K562 (cell line): Measurements from ENCODE around the gene RNF168. TPM values are rescaled to one million over a fixed set of nuclear protein-coding genes. Genes with fewer than 3 reads are reported as not detected.
A peak's percentile ranks its signal among the peaks of the same experiment; 100 is the strongest.

Experiments used
- ATF7 ChIP-seq: fragments of 450-650 bp; IDR thresholded peaks from 2 replicates; pipeline ENCODE4 v1.7.1; 2014; ENCODE audit warnings: mild to moderate bottlenecking, moderate library complexity
- BRD4 ChIP-seq: fragments of 200-600 bp; sonication (generic); IDR thresholded peaks from 2 replicates; pipeline ENCODE4 v1.6.1; 2017; ENCODE audit warnings: inconsistent platforms
- ESRRB ChIP-seq: fragments of 250-450 bp; sonication (Bioruptor Pico); IDR thresholded peaks from 2 replicates; pipeline ENCODE4 v1.5.0; 2020; ENCODE audit warnings: mild to moderate bottlenecking, moderate library complexity, borderline replicate concordance
- ETV1 ChIP-seq: fragments of 450-650 bp; conservative IDR thresholded peaks from 2 replicates; pipeline ENCODE4 v1.6.1; 2016; ENCODE audit warnings: missing genetic modification characterization, control low read depth, low read depth, missing compliant biosample characterization
- FOXA1 ChIP-seq: fragments of 450-650 bp; IDR thresholded peaks from 2 replicates; pipeline ENCODE4 v1.6.1; 2016; ENCODE audit warnings: mild to moderate bottlenecking, borderline replicate concordance
- FOXJ3 ChIP-seq: sonication (generic); formaldehyde crosslinking; IDR thresholded peaks from 2 replicates; pipeline ENCODE4 v1.4.0; 2020; ENCODE audit warnings: mild to moderate bottlenecking, missing genetic modification reagents
- GTF2A2 ChIP-seq: IDR thresholded peaks from 2 replicates; pipeline ENCODE4 v1.6.1; 2016; ENCODE audit warnings: mild to moderate bottlenecking, missing genetic modification characterization, missing compliant biosample characterization
- NBN ChIP-seq: fragments of 450-650 bp; IDR thresholded peaks from 2 replicates; pipeline ENCODE4 v1.6.1; 2016; ENCODE audit warnings: low read depth, mild to moderate bottlenecking
- NFIC ChIP-seq: fragments of 450-650 bp; IDR thresholded peaks from 2 replicates; pipeline ENCODE4 v1.6.1; 2017; ENCODE audit warnings: mild to moderate bottlenecking, inconsistent platforms
- PTRF ChIP-seq: fragments of 450-650 bp; IDR thresholded peaks from 2 replicates; pipeline ENCODE4 v1.6.1; 2016; ENCODE audit warnings: mild to moderate bottlenecking, missing genetic modification characterization, missing compliant biosample characterization
- RBM14 ChIP-seq: fragments of 200-400 bp; formaldehyde crosslinking; IDR thresholded peaks from 2 replicates; pipeline ENCODE4 v1.6.1; 2018; ENCODE audit warnings: low read depth, mild to moderate bottlenecking, low read length, moderate library complexity, borderline replicate concordance; ENCODE audit not compliant: insufficient read depth
- SIN3A ChIP-seq, 2 experiments: fragments of 150-350 bp in 1 of 2; IDR thresholded peaks; 2 replicates each; pipeline ENCODE4 v1.6.1; 2011 to 2016; ENCODE audit warnings: borderline replicate concordance in 2 of 2, low read depth in 2 of 2, low read length in 2 of 2, mild to moderate bottlenecking in 2 of 2, moderate library complexity in 2 of 2; ENCODE audit not compliant: control insufficient read depth in 1 of 2
- SMAD4 ChIP-seq: fragments of 250-450 bp; sonication (Bioruptor Pico); conservative IDR thresholded peaks from 2 replicates; pipeline ENCODE4 v1.8.0; 2021; ENCODE audit warnings: inconsistent platforms, mild to moderate bottlenecking, moderate library complexity
- SMARCC2 ChIP-seq: fragments of 450-650 bp; IDR thresholded peaks from 2 replicates; pipeline ENCODE4 v1.6.1; 2017; ENCODE audit warnings: antibody characterized with exemption, moderate library complexity, mild to moderate bottlenecking, low read depth
- THRAP3 ChIP-seq: fragments of 450-650 bp; IDR thresholded peaks from 2 replicates; pipeline ENCODE4 v1.6.1; 2016; ENCODE audit warnings: mild to moderate bottlenecking, inconsistent platforms, borderline replicate concordance
- ZBTB8A ChIP-seq: fragments of 450-650 bp; IDR thresholded peaks from 2 replicates; pipeline ENCODE4 v1.6.1; 2018; ENCODE audit warnings: mild to moderate bottlenecking, moderate library complexity; ENCODE audit not compliant: partially characterized antibody
- ZEB2 ChIP-seq: fragments of 450-650 bp; IDR thresholded peaks from 2 replicates; pipeline ENCODE4 v1.6.1; 2016
- ZNF311 ChIP-seq: fragments of 250-450 bp; sonication (Bioruptor Pico); IDR thresholded peaks from 2 replicates; pipeline ENCODE4 v1.4.0; 2020; ENCODE audit warnings: mild to moderate bottlenecking, moderate library complexity
- ZNF780A ChIP-seq: fragments of 250-450 bp; sonication (Bioruptor Pico); IDR thresholded peaks from 2 replicates; pipeline ENCODE4 v1.5.0; 2021; ENCODE audit warnings: mild to moderate bottlenecking
- polyA plus RNA-seq, 8 experiments: library from polyadenylated mRNA; depleted of rRNA in 4 of 8; stranded (reverse) in 5 of 8; unstranded in 3 of 8; fragments of >200 nt; fragmentation: Nextera tagmentation in 2 of 8; fragmentation: Illumina TruSeq in 1 of 8; extraction: Ambion mirVana in 2 of 8; extraction: Trizol in 1 of 8; gene quantifications; 2 replicates each; pipeline versions ENCODE4 v1.2.1 to v1.2.3, GENCODE V29; 2011 to 2014; ENCODE audit warnings: inconsistent platforms in 1 of 8, missing spikeins in 1 of 8
- total RNA-seq, 7 experiments: library from RNA; depleted of rRNA in 6 of 7; stranded (reverse); fragments of >200 nt in 6 of 7; fragmentation: Illumina TruSeq in 2 of 7; extraction: Trizol in 2 of 7; gene quantifications; 2 replicates each; pipeline versions ENCODE4 v1.2.1 to v1.2.3, GENCODE V29; 2011 to 2021; ENCODE audit warnings: low replicate concordance in 1 of 7
- TF ChIP-seq, protein P1 (sequence below): IDR thresholded peaks from 2 replicates; pipeline ENCODE4 v1.6.1; 2014; ENCODE audit warnings: antibody characterized with exemption
- TF ChIP-seq, protein P2 (sequence below): fragments of 250-450 bp; sonication (Bioruptor Pico); IDR thresholded peaks from 2 replicates; pipeline ENCODE4 v1.8.0; 2022; ENCODE audit warnings: inconsistent platforms, mild to moderate bottlenecking, moderate library complexity, borderline replicate concordance
- TF ChIP-seq, protein P3 (sequence below): fragments of 250-450 bp; sonication (Bioruptor Pico); IDR thresholded peaks from 2 replicates; pipeline ENCODE4 v1.5.0; 2021; ENCODE audit warnings: mild to moderate bottlenecking, borderline replicate concordance
- TF ChIP-seq, protein P4 (sequence below): fragments of 200-800 bp; sonication (Bioruptor generic); IDR thresholded peaks from 2 replicates; pipeline ENCODE4 v1.6.1; 2017; ENCODE audit warnings: missing genetic modification characterization, missing compliant biosample characterization

RNF168 gene
- total and polyA plus RNA-seq, 9 of the 15 experiments (the other 6 are each of a cell fraction or from before 2014, with no cell fraction given), result 6.0 to 32.1 (median 16.6) TPM

DNA sequence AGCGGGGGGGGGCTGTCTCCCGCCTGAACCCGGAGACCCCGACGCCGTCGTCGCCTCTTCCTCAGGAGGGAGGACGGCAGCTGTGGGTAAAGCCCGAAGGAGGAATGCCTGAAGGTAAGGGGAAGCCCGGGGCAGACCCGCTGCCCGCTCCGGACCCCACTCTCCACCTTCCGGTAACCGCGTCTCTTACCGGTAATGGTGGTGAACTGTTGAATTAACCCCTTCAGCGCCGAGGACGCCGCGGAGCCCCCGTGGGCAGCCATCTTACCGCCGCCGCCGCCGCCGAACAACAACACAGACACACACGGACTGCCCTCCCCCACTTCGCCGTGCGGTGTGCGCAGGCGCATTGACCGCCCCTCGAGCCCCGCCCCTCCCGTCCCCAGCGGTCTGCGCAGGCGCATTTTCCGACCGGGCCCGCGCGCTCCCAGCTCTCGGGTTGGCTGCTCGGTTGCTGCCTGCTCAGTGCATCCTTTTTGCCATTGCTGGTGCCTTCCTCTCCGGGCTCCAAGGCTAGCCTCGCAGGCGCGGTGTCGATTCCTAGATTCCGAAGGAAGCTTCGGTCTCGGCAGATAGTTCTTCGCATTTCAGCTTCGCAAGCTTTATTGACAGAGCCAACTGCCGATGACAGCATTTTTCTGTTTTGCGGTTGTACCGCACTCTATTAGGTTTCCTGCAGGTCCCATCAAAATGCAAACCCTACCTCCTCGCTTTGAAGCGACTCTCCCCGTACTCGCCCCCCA is 71.3 kb downstream of the RNF168 start, which contains the start of gene UBXN7 (continued):
- TF ChIP-seq, protein P1, sequence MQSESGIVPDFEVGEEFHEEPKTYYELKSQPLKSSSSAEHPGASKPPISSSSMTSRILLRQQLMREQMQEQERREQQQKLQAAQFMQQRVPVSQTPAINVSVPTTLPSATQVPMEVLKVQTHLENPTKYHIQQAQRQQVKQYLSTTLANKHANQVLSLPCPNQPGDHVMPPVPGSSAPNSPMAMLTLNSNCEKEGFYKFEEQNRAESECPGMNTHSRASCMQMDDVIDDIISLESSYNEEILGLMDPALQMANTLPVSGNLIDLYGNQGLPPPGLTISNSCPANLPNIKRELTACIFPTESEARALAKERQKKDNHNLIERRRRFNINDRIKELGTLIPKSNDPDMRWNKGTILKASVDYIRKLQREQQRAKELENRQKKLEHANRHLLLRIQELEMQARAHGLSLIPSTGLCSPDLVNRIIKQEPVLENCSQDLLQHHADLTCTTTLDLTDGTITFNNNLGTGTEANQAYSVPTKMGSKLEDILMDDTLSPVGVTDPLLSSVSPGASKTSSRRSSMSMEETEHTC, result no peak
- TF ChIP-seq GTF2A2 (tag) (no peak), PTRF (tag) (no peak), FOXJ3 (no peak), ESRRB (CRISPR knock-in tag) (no peak), ZBTB8A (no peak), NFIC (no peak), SMAD4 (CRISPR knock-in tag) (peak; percentile 87), FOXA1 (no peak), ZNF311 (CRISPR knock-in tag) (no peak), ETV1 (tag) (no peak), BRD4 (no peak), THRAP3 (no peak), ZNF780A (no peak), SIN3A (IDR thresholded peaks at IDR 0.05; ENCODE audit: borderline replicate concordance in 2 of 2, control insufficient read depth in 1 of 2, low read depth in 2 of 2, low read length in 2 of 2) (peak; percentile 53 to 78; a peak in 3 of 4 replicates), ATF7 (peak; percentile 33; the same call in 1 of the 2 replicates), SMARCC2 (no peak), ZEB2 (no peak), RBM14 (no peak), NBN (no peak)
- TF ChIP-seq, protein P2, sequence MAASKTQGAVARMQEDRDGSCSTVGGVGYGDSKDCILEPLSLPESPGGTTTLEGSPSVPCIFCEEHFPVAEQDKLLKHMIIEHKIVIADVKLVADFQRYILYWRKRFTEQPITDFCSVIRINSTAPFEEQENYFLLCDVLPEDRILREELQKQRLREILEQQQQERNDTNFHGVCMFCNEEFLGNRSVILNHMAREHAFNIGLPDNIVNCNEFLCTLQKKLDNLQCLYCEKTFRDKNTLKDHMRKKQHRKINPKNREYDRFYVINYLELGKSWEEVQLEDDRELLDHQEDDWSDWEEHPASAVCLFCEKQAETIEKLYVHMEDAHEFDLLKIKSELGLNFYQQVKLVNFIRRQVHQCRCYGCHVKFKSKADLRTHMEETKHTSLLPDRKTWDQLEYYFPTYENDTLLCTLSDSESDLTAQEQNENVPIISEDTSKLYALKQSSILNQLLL (CRISPR knock-in tag), result no peak
- TF ChIP-seq, protein P3, sequence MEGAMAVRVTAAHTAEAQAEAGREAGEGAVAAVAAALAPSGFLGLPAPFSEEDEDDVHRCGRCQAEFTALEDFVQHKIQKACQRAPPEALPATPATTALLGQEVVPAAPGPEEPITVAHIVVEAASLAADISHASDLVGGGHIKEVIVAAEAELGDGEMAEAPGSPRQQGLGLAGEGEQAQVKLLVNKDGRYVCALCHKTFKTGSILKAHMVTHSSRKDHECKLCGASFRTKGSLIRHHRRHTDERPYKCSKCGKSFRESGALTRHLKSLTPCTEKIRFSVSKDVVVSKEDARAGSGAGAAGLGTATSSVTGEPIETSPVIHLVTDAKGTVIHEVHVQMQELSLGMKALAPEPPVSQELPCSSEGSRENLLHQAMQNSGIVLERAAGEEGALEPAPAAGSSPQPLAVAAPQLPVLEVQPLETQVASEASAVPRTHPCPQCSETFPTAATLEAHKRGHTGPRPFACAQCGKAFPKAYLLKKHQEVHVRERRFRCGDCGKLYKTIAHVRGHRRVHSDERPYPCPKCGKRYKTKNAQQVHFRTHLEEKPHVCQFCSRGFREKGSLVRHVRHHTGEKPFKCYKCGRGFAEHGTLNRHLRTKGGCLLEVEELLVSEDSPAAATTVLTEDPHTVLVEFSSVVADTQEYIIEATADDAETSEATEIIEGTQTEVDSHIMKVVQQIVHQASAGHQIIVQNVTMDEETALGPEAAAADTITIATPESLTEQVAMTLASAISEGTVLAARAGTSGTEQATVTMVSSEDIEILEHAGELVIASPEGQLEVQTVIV (CRISPR knock-in tag), result no peak
- TF ChIP-seq, protein P4, sequence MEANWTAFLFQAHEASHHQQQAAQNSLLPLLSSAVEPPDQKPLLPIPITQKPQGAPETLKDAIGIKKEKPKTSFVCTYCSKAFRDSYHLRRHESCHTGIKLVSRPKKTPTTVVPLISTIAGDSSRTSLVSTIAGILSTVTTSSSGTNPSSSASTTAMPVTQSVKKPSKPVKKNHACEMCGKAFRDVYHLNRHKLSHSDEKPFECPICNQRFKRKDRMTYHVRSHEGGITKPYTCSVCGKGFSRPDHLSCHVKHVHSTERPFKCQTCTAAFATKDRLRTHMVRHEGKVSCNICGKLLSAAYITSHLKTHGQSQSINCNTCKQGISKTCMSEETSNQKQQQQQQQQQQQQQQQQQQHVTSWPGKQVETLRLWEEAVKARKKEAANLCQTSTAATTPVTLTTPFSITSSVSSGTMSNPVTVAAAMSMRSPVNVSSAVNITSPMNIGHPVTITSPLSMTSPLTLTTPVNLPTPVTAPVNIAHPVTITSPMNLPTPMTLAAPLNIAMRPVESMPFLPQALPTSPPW (CRISPR knock-in tag), result no peak; the same call in none of the 2 replicates
